ENCODE results near the gene NAV3. TPM values are rescaled to one million over a fixed set of nuclear protein-coding genes. Genes with fewer than 3 reads are reported as not detected.

NAV3 gene
- total and polyA plus RNA-seq, 2 experiments from 2014 or later: 4.0 to 12.0 TPM

DNA sequence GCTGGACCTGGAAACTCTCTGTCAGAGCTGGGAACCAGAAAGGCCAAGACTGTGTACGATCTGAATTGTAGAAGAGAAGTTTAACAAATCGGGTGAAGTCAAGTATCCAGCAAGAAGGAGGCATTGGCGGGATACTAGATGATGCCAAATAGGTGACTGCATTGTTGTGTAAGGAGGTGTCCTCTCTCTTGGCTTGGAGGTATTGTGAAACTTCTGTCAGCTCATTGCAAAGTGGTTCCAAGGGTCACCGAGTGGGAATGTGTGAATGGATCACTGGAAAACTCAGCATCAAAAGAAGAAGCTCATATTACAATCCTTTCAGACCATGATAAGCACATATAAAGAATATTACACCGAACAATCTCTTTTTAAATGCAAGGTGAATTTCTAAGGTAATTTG lies 11.7 kb downstream of the NAV3 start (continued):
- TF ChIP-seq, protein P1, sequence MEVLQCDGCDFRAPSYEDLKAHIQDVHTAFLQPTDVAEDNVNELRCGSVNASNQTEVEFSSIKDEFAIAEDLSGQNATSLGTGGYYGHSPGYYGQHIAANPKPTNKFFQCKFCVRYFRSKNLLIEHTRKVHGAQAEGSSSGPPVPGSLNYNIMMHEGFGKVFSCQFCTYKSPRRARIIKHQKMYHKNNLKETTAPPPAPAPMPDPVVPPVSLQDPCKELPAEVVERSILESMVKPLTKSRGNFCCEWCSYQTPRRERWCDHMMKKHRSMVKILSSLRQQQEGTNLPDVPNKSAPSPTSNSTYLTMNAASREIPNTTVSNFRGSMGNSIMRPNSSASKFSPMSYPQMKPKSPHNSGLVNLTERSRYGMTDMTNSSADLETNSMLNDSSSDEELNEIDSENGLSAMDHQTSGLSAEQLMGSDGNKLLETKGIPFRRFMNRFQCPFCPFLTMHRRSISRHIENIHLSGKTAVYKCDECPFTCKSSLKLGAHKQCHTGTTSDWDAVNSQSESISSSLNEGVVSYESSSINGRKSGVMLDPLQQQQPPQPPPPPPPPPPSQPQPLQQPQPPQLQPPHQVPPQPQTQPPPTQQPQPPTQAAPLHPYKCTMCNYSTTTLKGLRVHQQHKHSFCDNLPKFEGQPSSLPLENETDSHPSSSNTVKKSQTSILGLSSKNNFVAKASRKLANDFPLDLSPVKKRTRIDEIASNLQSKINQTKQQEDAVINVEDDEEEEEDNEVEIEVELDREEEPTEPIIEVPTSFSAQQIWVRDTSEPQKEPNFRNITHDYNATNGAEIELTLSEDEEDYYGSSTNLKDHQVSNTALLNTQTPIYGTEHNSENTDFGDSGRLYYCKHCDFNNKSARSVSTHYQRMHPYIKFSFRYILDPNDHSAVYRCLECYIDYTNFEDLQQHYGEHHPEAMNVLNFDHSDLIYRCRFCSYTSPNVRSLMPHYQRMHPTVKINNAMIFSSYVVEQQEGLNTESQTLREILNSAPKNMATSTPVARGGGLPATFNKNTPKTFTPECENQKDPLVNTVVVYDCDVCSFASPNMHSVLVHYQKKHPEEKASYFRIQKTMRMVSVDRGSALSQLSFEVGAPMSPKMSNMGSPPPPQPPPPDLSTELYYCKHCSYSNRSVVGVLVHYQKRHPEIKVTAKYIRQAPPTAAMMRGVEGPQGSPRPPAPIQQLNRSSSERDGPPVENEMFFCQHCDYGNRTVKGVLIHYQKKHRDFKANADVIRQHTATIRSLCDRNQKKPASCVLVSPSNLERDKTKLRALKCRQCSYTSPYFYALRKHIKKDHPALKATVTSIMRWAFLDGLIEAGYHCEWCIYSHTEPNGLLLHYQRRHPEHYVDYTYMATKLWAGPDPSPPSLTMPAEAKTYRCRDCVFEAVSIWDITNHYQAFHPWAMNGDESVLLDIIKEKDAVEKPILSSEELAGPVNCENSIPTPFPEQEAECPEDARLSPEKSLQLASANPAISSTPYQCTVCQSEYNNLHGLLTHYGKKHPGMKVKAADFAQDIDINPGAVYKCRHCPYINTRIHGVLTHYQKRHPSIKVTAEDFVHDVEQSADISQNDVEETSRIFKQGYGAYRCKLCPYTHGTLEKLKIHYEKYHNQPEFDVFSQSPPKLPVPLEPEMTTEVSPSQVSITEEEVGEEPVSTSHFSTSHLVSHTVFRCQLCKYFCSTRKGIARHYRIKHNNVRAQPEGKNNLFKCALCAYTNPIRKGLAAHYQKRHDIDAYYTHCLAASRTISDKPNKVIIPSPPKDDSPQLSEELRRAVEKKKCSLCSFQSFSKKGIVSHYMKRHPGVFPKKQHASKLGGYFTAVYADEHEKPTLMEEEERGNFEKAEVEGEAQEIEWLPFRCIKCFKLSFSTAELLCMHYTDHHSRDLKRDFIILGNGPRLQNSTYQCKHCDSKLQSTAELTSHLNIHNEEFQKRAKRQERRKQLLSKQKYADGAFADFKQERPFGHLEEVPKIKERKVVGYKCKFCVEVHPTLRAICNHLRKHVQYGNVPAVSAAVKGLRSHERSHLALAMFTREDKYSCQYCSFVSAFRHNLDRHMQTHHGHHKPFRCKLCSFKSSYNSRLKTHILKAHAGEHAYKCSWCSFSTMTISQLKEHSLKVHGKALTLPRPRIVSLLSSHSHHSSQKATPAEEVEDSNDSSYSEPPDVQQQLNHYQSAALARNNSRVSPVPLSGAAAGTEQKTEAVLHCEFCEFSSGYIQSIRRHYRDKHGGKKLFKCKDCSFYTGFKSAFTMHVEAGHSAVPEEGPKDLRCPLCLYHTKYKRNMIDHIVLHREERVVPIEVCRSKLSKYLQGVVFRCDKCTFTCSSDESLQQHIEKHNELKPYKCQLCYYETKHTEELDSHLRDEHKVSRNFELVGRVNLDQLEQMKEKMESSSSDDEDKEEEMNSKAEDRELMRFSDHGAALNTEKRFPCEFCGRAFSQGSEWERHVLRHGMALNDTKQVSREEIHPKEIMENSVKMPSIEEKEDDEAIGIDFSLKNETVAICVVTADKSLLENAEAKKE (CRISPR knock-in tag; IDR thresholded peaks at IDR 0.05): no peak
- TF ChIP-seq EZH2phosphoT487 (IDR thresholded peaks at IDR 0.05; ENCODE audit: unreplicated experiment) (no peak), POLR2AphosphoS5 (IDR thresholded peaks at IDR 0.05; ENCODE audit: low read depth) (no peak), EZH2 (IDR thresholded peaks at IDR 0.05; ENCODE audit: low read depth, unreplicated experiment) (no peak), CREB1 (CRISPR knock-in tag; IDR thresholded peaks at IDR 0.05; ENCODE audit: low read depth) (no peak), ZNF331 (CRISPR knock-in tag; IDR thresholded peaks at IDR 0.05; ENCODE audit: low read depth) (no peak), JUNB (IDR thresholded peaks at IDR 0.05; ENCODE audit: unreplicated experiment) (no peak)
- TF ChIP-seq, protein P2, sequence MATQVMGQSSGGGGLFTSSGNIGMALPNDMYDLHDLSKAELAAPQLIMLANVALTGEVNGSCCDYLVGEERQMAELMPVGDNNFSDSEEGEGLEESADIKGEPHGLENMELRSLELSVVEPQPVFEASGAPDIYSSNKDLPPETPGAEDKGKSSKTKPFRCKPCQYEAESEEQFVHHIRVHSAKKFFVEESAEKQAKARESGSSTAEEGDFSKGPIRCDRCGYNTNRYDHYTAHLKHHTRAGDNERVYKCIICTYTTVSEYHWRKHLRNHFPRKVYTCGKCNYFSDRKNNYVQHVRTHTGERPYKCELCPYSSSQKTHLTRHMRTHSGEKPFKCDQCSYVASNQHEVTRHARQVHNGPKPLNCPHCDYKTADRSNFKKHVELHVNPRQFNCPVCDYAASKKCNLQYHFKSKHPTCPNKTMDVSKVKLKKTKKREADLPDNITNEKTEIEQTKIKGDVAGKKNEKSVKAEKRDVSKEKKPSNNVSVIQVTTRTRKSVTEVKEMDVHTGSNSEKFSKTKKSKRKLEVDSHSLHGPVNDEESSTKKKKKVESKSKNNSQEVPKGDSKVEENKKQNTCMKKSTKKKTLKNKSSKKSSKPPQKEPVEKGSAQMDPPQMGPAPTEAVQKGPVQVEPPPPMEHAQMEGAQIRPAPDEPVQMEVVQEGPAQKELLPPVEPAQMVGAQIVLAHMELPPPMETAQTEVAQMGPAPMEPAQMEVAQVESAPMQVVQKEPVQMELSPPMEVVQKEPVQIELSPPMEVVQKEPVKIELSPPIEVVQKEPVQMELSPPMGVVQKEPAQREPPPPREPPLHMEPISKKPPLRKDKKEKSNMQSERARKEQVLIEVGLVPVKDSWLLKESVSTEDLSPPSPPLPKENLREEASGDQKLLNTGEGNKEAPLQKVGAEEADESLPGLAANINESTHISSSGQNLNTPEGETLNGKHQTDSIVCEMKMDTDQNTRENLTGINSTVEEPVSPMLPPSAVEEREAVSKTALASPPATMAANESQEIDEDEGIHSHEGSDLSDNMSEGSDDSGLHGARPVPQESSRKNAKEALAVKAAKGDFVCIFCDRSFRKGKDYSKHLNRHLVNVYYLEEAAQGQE (IDR thresholded peaks at IDR 0.05; ENCODE audit: unreplicated experiment): no peak
- TF ChIP-seq, protein P3, sequence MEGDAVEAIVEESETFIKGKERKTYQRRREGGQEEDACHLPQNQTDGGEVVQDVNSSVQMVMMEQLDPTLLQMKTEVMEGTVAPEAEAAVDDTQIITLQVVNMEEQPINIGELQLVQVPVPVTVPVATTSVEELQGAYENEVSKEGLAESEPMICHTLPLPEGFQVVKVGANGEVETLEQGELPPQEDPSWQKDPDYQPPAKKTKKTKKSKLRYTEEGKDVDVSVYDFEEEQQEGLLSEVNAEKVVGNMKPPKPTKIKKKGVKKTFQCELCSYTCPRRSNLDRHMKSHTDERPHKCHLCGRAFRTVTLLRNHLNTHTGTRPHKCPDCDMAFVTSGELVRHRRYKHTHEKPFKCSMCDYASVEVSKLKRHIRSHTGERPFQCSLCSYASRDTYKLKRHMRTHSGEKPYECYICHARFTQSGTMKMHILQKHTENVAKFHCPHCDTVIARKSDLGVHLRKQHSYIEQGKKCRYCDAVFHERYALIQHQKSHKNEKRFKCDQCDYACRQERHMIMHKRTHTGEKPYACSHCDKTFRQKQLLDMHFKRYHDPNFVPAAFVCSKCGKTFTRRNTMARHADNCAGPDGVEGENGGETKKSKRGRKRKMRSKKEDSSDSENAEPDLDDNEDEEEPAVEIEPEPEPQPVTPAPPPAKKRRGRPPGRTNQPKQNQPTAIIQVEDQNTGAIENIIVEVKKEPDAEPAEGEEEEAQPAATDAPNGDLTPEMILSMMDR (conservative IDR thresholded peaks at IDR 0.05; ENCODE audit: low read depth in 2 of 2): no peak
